Ishikawa (cell line): Measurements from ENCODE around the gene IGLON5.

Experiments
- CEBPB ChIP-seq: IDR thresholded peaks from 2 replicates; pipeline ENCODE4 v1.6.1; 2012
- CREB1 ChIP-seq: IDR thresholded peaks from 2 replicates; pipeline ENCODE4 v1.6.1; 2012; ENCODE audit warnings: low read depth
- EGR1 ChIP-seq: IDR thresholded peaks from 2 replicates; pipeline ENCODE4 v1.6.1; 2012
- EP300 ChIP-seq: IDR thresholded peaks from 2 replicates; pipeline ENCODE4 v1.6.1; 2012; ENCODE audit warnings: borderline replicate concordance
- FOXM1 ChIP-seq: IDR thresholded peaks from 2 replicates; pipeline ENCODE4 v1.6.1; 2012; ENCODE audit warnings: low read depth, borderline replicate concordance
- NFIC ChIP-seq: IDR thresholded peaks from 2 replicates; pipeline ENCODE4 v1.6.1; 2012
- RAD21 ChIP-seq: IDR thresholded peaks from 2 replicates; pipeline ENCODE4 v1.6.1; 2012; ENCODE audit warnings: low read depth
- TAF1 ChIP-seq: IDR thresholded peaks from 2 replicates; pipeline ENCODE4 v1.6.1; 2012; ENCODE audit warnings: low read depth, mild to moderate bottlenecking
- TEAD4 ChIP-seq: IDR thresholded peaks from 2 replicates; pipeline ENCODE4 v1.6.1; 2012
- YY1 ChIP-seq: IDR thresholded peaks from 2 replicates; pipeline ENCODE4 v1.6.1; 2012; ENCODE audit warnings: low read depth
- TF ChIP-seq, protein P1 (sequence below): IDR thresholded peaks from 2 replicates; pipeline ENCODE4 v1.6.1; 2012

DNA sequence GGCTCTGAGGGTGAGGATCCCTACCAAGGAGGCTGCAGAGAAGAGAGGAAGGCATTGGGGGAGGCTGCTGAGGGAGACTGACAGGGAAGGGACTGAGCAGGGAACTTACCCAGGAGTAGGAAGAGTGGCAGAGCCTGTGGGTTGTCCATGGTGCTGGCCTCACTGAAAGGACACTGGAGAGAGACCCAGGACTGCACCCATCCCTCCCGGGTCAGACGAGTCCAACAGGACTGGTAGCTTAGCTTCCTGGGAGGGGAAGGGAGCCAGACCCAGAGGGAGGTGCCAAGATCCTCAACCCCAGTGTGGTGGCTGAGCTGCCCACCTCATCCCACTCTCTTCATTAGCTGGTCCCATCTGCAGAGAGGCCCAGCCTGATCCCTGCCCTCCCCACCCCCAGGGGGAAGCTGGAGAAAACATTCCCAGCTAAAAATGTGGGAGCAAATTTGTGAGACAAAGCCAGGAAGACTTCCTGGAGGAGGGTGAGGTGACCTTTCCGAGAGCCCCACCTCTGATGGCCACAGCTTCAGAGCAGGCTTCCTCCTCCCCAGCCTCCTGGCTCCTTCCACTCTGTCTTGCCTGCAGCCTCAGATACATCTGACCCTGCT, 30.6 kb downstream of the IGLON5 start, which contains the start of gene VSIG10L:
- no peak for TF ChIP-seq CREB1
- TF ChIP-seq TEAD4: no peak
- TF ChIP-seq YY1: no peak
- no peak for TF ChIP-seq EP300
- TF ChIP-seq CEBPB: no peak
- no peak for TF ChIP-seq RAD21
- TF ChIP-seq, protein P1, sequence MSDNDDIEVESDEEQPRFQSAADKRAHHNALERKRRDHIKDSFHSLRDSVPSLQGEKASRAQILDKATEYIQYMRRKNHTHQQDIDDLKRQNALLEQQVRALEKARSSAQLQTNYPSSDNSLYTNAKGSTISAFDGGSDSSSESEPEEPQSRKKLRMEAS: no peak
- TF ChIP-seq TAF1: no peak
- no peak for TF ChIP-seq FOXM1
- no peak for TF ChIP-seq EGR1
- no peak for TF ChIP-seq NFIC
